GM21619 (cell line): ENCODE results near the gene FEN1.

Source experiments
- ATAC-seq: cut with Tn5 transposase; IDR thresholded peaks from one replicate; pipeline ENCODE4 v1.9.1; 2021; ENCODE audit not compliant: unreplicated experiment

The FEN1 gene

GRCh38 chr11:61840371-61840770 lies 47.7 kb downstream of the FEN1 start:
- ATAC-seq: no peak

- no peak for ATAC-seq
Measured at GRCh38 chr11:61841636-61842527, 49.2 kb downstream of the FEN1 start.

GRCh38 chr11:61842528-61842820 lies 49.8 kb downstream of the FEN1 start:
- no peak for ATAC-seq

GRCh38 chr11:61844909-61845565 lies 52.3 kb downstream of the FEN1 start:
- ATAC-seq: no peak

GRCh38 chr11:61846362-61847020 lies 53.8 kb downstream of the FEN1 start:
- ATAC-seq: no peak
